AG04450 (cell line): ENCODE measurements around the gene CYP2C8. TPM values are rescaled to one million over a fixed set of nuclear protein-coding genes. Genes with fewer than 3 reads are reported as not detected.

Experiments
- CTCF ChIA-PET: fragments of 300-600, 350-600 bp; formaldehyde crosslinking; extraction: SDS; loops from one replicate; lab custom pipeline; 2022; ENCODE audit warnings: antibody characterized with exemption, inconsistent platforms; lab: Charles Lee
- POLR2A ChIA-PET: fragments of 350-600 bp; formaldehyde crosslinking; extraction: SDS; loops from one replicate; lab custom pipeline; 2021; ENCODE audit warnings: antibody characterized with exemption, inconsistent platforms; lab: Yijun Ruan, JAX
- DNase-seq: peaks from one replicate; pipeline ENCODE4 v3.0.0-alpha.2; 2011; ENCODE audit warnings: low read depth, low spot score
- H3K27ac ChIP-seq: one replicate; pipeline ENCODE4 v1.5.1; 2012; ENCODE audit warnings: low read depth, low read length, control low read depth
- H3K27me3 ChIP-seq: one replicate; pipeline ENCODE4 v1.6.0; 2012; ENCODE audit warnings: low read length; ENCODE audit not compliant: control insufficient read depth, insufficient read depth
- H3K4me3 ChIP-seq: 2 replicates; pipeline ENCODE4 v1.5.1; 2011; ENCODE audit warnings: mild to moderate bottlenecking, low read depth, low read length, control low read depth
- H3K9me3 ChIP-seq: 2 replicates; pipeline ENCODE4 v1.5.1; 2012; ENCODE audit warnings: low read length; ENCODE audit not compliant: control insufficient read depth, insufficient read depth
- CTCF ChIP-seq: IDR thresholded peaks from 2 replicates; pipeline ENCODE4 v1.5.1; 2011; ENCODE audit warnings: low read depth, low read length, control low read depth, inconsistent platforms
- polyA plus RNA-seq: library from polyadenylated mRNA; depleted of rRNA; stranded (reverse); fragments of >200 nt; gene quantifications from 2 replicates; pipeline ENCODE4 v1.2.3, GENCODE V29; 2011

Gene CYP2C8
- polyA plus RNA-seq, 1 experiment, result 0.09 TPM

- POLR2A ChIA-PET, result no interaction called here
These were observed 21.1 kb downstream of the CYP2C8 start for GRCh38 chr10:95048206-95048605.

DNA sequence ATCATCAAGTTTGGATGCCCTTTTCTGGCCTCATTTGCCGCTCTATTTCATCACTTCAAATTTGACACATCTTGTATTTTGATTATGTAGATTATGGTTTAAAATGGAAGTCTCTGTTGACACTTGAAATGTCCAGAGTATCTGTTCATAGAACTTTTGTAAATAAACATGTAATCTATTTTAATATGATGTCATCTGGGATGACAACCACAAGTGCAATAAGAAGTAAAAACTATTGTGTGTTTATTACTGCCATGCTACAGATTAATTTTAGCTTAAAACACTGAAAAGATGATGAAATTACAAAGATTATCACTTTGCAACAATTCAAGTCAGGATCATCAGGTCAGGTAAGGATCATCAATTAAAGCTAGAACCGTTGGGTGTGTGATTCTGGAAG, 30.0 kb downstream of the CYP2C8 start:
- DNase-seq, result no peak
- H3K9me3 ChIP-seq, result no peaks in the 10 kb centered on the region
- TF ChIP-seq CTCF, result no peak
- no peak overlapping the region for H3K4me3 ChIP-seq
- H3K27ac ChIP-seq, result no peak overlapping the region
- H3K27me3 ChIP-seq, result no peaks in the 10 kb centered on the region
- ChIA-PET CTCF (no interaction called here), POLR2A (no interaction called here)

More at GRCh38 chr10:95048206-95048605, 21.1 kb downstream of the CYP2C8 start:
- Histone ChIP-seq H3K27me3 (no peaks in the 10 kb centered on the region), H3K9me3 (no peaks in the 10 kb centered on the region), H3K4me3 (no peak overlapping the region), H3K27ac (no peak overlapping the region)
- no peak for DNase-seq
- CTCF ChIA-PET, result no interaction called here
- TF ChIP-seq CTCF, result no peak

DNA sequence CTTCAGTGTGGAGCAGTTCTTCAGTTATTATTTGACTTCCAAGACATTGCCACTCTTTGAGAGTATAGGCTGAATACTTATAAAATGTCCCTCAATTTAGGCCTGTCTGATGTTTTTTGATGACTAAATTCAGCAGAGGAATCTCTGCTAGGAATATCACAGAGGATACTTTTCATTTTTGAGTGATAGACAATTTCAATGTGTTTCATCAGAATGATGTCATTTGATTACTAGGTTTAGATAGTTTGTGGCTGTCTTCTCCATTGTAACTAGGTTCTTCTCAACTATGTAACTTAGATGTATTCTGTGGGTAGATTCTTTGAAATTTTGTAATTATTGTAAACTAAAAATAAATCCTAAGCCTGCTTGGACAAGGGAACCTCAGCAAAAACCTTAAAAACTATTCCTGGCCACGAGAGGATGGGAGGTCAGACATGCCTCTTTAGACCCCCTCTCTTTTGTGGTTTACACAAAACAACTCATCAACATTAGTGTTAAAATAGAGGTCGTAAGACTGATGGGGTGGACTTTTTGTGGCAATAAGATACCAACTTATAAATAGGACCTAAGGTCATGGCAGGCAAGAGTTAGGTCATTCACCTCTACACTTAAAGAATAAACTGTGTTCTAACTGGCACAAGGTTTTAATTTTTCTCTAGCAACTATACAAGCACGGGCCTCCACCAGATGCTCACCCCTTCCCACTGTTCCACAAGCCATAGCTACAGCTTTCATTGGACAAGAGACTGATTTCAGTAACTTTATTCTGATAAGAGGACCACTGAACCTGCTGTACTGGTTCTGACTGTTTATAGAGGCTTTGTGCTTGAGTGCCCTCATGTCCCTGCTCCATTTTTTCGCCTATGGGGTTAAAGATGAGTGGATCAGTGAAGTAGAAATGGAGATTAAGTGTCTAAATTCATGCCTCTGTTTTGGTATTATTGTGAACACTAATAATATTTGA, 33.7 kb downstream of the CYP2C8 start:
- ChIA-PET POLR2A (no interaction called here), CTCF (no interaction called here)
- no peak overlapping the region for H3K4me3 ChIP-seq
- no peaks in the 10 kb centered on the region for H3K9me3 ChIP-seq
- no peak for TF ChIP-seq CTCF
- no peaks in the 10 kb centered on the region for H3K27me3 ChIP-seq
- DNase-seq, result no peak
- no peak overlapping the region for H3K27ac ChIP-seq

GRCh38 chr10:95034401-95034800, 34.9 kb downstream of the CYP2C8 start:
- CTCF ChIA-PET, result no interaction called here

More at GRCh38 chr10:95034401-95034800, 34.9 kb downstream of the CYP2C8 start:
- Histone ChIP-seq H3K27ac (no peak overlapping the region), H3K27me3 (no peaks in the 10 kb centered on the region), H3K4me3 (no peak overlapping the region), H3K9me3 (no peaks in the 10 kb centered on the region)
- no peak for TF ChIP-seq CTCF
- POLR2A ChIA-PET, result no interaction called here
- DNase-seq, result no peak
